GM13977 (cell line): ENCODE data around the gene SMNDC1.
"Not testable (repeated sequence)": the region's sequence is repeated elsewhere in the genome, so short reads cannot be mapped to it uniquely, and the experiment has no call there.

Experiments used
- DNase-seq: peaks from one replicate; pipeline ENCODE4 v3.0.0; 2012; ENCODE audit warnings: low spot score
- CTCF ChIP-seq: IDR thresholded peaks from 2 replicates; pipeline ENCODE4 v1.5.1; 2012; ENCODE audit warnings: mild to moderate bottlenecking, control low read depth; ENCODE audit not compliant: insufficient read depth; ENCODE audit errors: extremely low read depth, missing control alignments
- in situ Hi-C: fragments of 300-500 bp; cut with MboI; formaldehyde crosslinking; loops from one replicate; pipeline ENCODE4 v1.12.0; 2022; ENCODE audit warnings: low sequenced_read_pairs, low pct_unique_long_range_greater_than_20kb, mixed read lengths, inconsistent platforms; ENCODE audit not compliant: unreplicated experiment

SMNDC1 gene

DNA sequence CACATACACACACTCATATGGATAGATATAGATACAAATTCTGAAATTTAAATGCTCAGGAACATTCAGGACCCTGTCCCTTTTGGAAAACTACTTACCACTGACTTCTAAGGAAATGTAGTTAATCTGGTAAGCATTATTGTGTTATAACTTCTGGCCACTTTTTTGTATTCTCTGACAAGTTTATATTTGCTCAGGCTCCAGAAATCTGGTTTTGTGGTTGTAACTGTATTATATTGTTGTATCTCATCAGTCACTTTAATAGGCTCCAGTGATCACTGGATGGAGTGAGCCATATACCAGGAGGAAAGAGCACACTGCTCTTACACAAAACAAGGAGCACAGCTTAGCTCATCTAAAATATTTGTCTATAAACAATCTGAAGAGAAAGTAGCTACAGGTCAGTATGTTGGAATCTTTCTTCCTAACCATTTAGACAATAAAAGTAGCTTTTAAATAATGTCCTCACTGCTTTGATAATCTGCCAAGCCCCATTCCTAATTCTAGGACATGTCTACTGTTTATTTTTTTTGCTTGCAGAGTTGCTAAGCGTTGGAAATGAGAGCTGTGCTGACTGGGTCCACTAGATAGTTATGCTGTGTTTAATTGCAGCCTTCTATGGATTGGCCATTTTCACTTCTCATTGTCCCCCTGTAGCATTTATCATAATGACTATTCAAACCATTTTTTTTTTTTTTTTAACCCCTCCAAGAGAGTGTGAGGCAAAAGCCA lies 43.8 kb downstream of the SMNDC1 start:
- in situ Hi-C loops = no loop called here
- no peak for DNase-seq
- TF ChIP-seq CTCF = no peak

DNA sequence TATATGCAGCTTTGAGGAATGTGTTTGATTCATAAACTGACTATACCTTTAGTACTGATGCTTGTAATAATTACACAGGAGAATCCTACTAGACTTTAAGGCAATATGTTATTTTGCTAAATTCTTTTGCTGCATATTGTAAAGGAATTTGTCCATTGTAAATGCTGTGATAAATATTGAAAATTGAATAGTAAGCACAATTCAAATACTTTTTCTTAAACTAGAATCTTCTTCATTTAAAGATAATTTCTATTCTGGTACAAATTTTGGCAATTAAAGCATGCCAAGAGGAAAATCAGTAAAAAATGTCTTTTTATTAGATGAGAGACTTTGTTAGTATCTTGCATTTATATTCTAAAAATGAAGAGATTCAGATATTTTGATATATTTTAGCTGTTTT lies 45.4 kb downstream of the SMNDC1 start:
- no peak for DNase-seq
- in situ Hi-C loops = no loop called here
- no peak for TF ChIP-seq CTCF

DNA sequence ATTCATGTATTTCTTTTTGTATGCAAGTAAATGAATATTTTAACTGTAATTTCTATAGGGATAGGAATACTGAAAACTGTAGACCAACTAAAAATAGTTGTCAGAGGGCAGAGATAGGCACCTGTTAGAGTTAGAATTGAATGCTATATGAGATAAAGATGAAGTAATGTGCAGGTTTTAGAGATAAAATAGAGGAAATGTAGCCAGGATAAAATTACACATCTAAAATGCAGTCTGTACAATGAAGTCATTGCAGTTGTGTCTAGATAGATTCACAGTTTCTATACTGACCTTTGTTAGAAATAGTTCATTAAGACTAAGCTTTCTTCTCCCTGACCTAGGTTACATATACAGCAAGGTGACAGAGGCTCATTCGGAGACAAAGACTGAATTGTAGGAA lies 46.2 kb downstream of the SMNDC1 start:
- TF ChIP-seq CTCF = no peak
- in situ Hi-C loops = no loop called here
- DNase-seq = no peak

GRCh38 chr10:110254467-110254866 lies 50.3 kb downstream of the SMNDC1 start:
- TF ChIP-seq CTCF = no peak
- in situ Hi-C loops = no loop called here
- DNase-seq = no peak

DNA sequence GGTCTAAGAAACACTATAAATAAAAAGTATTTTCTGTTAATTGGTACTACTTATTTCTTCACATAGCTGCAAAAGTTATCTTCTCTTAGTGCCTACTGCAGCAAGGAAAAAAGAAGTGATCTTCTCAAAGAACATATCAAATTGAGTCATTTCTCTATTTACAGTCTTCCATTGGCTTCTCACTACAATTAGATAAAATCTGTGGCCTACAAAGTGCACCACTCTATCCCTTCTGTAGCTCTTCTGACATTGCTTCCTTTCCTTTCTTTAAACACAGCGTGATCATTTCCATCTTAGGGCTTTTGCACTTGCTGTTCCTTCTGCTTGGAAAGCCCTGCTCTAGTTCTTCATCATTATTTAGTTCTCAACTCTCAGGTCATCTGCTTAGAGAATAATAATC lies 52.6 kb downstream of the SMNDC1 start:
- no peak for TF ChIP-seq CTCF
- no peak for DNase-seq
- in situ Hi-C loops = no loop called here

DNA sequence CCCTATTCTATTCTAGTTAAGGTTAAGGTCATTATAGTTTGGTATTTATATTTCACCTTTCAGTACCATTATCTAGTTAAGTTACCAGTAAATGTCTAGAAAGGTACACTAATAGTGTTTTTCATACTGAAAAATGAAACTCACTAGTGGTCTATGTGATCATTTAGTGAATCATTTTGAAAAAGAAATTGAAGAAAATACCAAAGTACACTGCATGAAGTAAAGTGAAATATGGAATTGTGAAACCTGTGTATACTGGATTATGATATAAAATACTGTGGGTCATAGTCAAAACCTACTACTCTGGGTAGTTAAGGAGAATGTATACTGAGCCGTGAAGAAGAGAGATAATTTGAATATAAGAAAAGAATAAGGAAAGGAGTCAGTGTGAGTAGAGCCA lies 53.3 kb downstream of the SMNDC1 start:
- in situ Hi-C loops = not testable (repeated sequence)

GRCh38 chr10:110249489-110249888 lies 55.2 kb downstream of the SMNDC1 start:
- in situ Hi-C loops, DNase-seq: not testable (repeated sequence)

More for the DNA sequence above, 53.3 kb downstream of the SMNDC1 start:
- not testable (repeated sequence) for DNase-seq

- DNase-seq, in situ Hi-C loops: not testable (repeated sequence)
These were observed 56.9 kb downstream of the SMNDC1 start for GRCh38 chr10:110247833-110248232.
